Measurements from ENCODE around the gene SLC7A6.

GRCh38 chr16:68236826-68237242, 27.5 kb upstream of the SLC7A6 start:
- TF ChIP-seq CTCF (IDR thresholded peaks at IDR 0.05): no peak
- no peak for TF ChIP-seq POLR2A (IDR thresholded peaks at IDR 0.05)
- TF ChIP-seq POLR2AphosphoS5 (IDR thresholded peaks at IDR 0.05): no peak

Data from transverse colon (tissue), 4 donors.